HG03469 (cell line): Measurements from ENCODE around the gene RIMBP2.

ENCODE experiments used
- ATAC-seq: cut with Tn5 transposase; IDR thresholded peaks from one replicate; pipeline ENCODE4 v1.9.1; 2021; ENCODE audit warnings: mild to moderate bottlenecking, moderate library complexity, moderate number of reproducible peaks; ENCODE audit not compliant: unreplicated experiment

RIMBP2 gene

GRCh38 chr12:130351326-130351725, 364.8 kb downstream of the RIMBP2 start:
- ATAC-seq = no peak

- no peak for ATAC-seq
Observed at GRCh38 chr12:130350715-130351114, 365.4 kb downstream of the RIMBP2 start.

- ATAC-seq = no peak
Observed at GRCh38 chr12:130347588-130347987, 368.5 kb downstream of the RIMBP2 start.
